ENCODE data around the gene KRT73. TPM values are rescaled to one million over a fixed set of nuclear protein-coding genes. Genes with fewer than 3 reads are reported as not detected.

Gene KRT73
- total and polyA plus RNA-seq, 9 of the 15 experiments (the other 6 are each of a cell fraction or from before 2014, with no cell fraction given) = 0.09 to 0.18 (median 0.13) TPM; not detected in 5

- Histone ChIP-seq H3K4me3 (no peak overlapping the region), H3K36me3 (ENCODE audit: control insufficient read depth, insufficient read depth, low read length) (no peaks in the 10 kb centered on the region), H4K20me1 (replicated peaks; ENCODE audit: control insufficient read depth, insufficient read depth, low read length) (peaks cover 5% of the 10 kb centered on the region), H2AFZ (ENCODE audit: low read depth, low read length) (no peak overlapping the region), H3K4me1 (replicated peaks in 1 of 2; ENCODE audit: control insufficient read depth in 2 of 2, insufficient read depth in 2 of 2, low read length in 2 of 2) (no peaks in the 10 kb centered on the region), H3K9me3 (replicated peaks; ENCODE audit: control insufficient read depth, insufficient read depth, low read depth, low read length) (no peaks in the 10 kb centered on the region), H3K27ac (ENCODE audit: extremely low read depth, low read depth, low read length) (no peak overlapping the region), H3K79me2 (ENCODE audit: control insufficient read depth, insufficient read depth, low read length) (no peaks in the 10 kb centered on the region), H3K4me2 (ENCODE audit: insufficient read depth, low read length) (no peak overlapping the region), H3K9ac (ENCODE audit: insufficient read depth in 1 of 2, low read depth in 2 of 2, low read length in 2 of 2) (no peak overlapping the region), H3K9me1 (ENCODE audit: control insufficient read depth, insufficient read depth, low read length) (no peaks in the 10 kb centered on the region), H3K27me3 (ENCODE audit: control insufficient read depth in 2 of 2, insufficient read depth in 2 of 2, low read length in 2 of 2) (peaks cover 23 to 43% of the 10 kb centered on the region in 2 experiments)
- FAIRE-seq (no peak), ATAC-seq (no peak), DNase-seq (ENCODE audit: extremely low read depth in 1 of 4, low spot score in 3 of 4) (no peak)
- in situ Hi-C loops (cut with MboI) = loop anchor here (5.0 kb wide), 1 partner anchor 286 kb away; no protein-coding TSS in a partner anchor
- TF ChIP-seq ZNF324 (CRISPR knock-in tag; IDR thresholded peaks at IDR 0.05) (no peak), CTCF (IDR thresholded peaks at IDR 0.05 in 2 of 3, conservative IDR thresholded peaks at IDR 0.05 in 1 of 3; ENCODE audit: insufficient read depth in 2 of 3, low read depth in 1 of 3, low read length in 3 of 3) (no peak), HSF4 (CRISPR knock-in tag; IDR thresholded peaks at IDR 0.05; ENCODE audit: borderline replicate concordance) (no peak), NCOA2 (IDR thresholded peaks at IDR 0.05; ENCODE audit: partially characterized antibody in 2 of 2) (no peak), SOX6 (IDR thresholded peaks at IDR 0.05) (no peak), XRCC3 (IDR thresholded peaks at IDR 0.05) (no peak), MYC (IDR thresholded peaks at IDR 0.05; ENCODE audit: low read depth, low read length) (no peak), MYC (CRISPR knock-in tag; IDR thresholded peaks at IDR 0.05; ENCODE audit: borderline replicate concordance, low read depth) (no peak)
- ChIA-PET POLR2A (interaction anchor here (0.6 to 0.8 kb wide), 3 partner anchors 10 to 557 kb away, joined by 3 read pairs; no protein-coding TSS in a partner anchor), CTCF (ENCODE audit: low intra/inter-chr PET ratio) (interaction anchor here (4.5 kb wide), 1 partner anchor 298 kb away, joined by 49 read pairs; no protein-coding TSS in a partner anchor)
- intact Hi-C loops (cut with micrococcal nuclease) = loop anchor here (10.0 kb wide), 3 partner anchors 114 to 426 kb away; no protein-coding TSS in a partner anchor
- BruUV-seq (replicated peaks) = no TSS peak
- 2% methylated on average over 6 of the region's 7 CpGs for WGBS (ENCODE audit: insufficient coverage, low coverage, missing lambda C conversion rate)
These were observed 37.3 kb downstream of the KRT73 start for GRCh38 chr12:52581066-52581465.
